PC-3 (cell line): ENCODE measurements around the gene EPHB1.

Source experiments
- CTCF ChIP-seq: fragments of 300-600 bp; sonication (generic); conservative IDR thresholded peaks from 2 replicates; pipeline ENCODE4 v1.5.1; 2017; ENCODE audit warnings: antibody characterized with exemption, low read depth, mild to moderate bottlenecking, low read length
- EZH2 ChIP-seq: fragments of 300-600 bp; sonication (generic); IDR thresholded peaks from one replicate; pipeline ENCODE4 v1.6.1; 2017; ENCODE audit warnings: antibody characterized with exemption, mild to moderate bottlenecking, low read length; ENCODE audit not compliant: unreplicated experiment
- EZH2phosphoT487 ChIP-seq: fragments of 300-600 bp; sonication (generic); IDR thresholded peaks from 2 replicates; pipeline ENCODE4 v1.6.1; 2018; ENCODE audit warnings: mild to moderate bottlenecking, antibody characterized with exemption, low read length, borderline replicate concordance

GRCh38 chr3:135018149-135018923, 223.3 kb downstream of the EPHB1 start:
- TF ChIP-seq CTCF, result no peak
- TF ChIP-seq EZH2, result no peak
- no peak for TF ChIP-seq EZH2phosphoT487
